Lung (tissue), 12 donors: ENCODE results near the gene TRAPPC12. TPM values are rescaled to one million over a fixed set of nuclear protein-coding genes. Genes with fewer than 3 reads are reported as not detected.

Source experiments
- ATAC-seq: fragments of 200-7000 bp; cut with Tn5 transposase; one replicate; pipeline ENCODE4 v1.9.1; 2020; ENCODE audit warnings: moderate number of reproducible peaks; ENCODE audit not compliant: insufficient read depth, low FRiP score
- DNase-seq, 3 donors: peaks; one replicate each; pipeline ENCODE4 v3.0.0-alpha.2; 2013 to 2017
- H3K27ac ChIP-seq, 2 donors: one replicate each; pipeline ENCODE4 v1.5.1; 2013; ENCODE audit warnings: mild to moderate bottlenecking in 2 of 2, moderate library complexity in 2 of 2, control low read depth in 1 of 2, inconsistent platforms in 1 of 2, low read depth in 1 of 2, low read length in 1 of 2
- H3K27me3 ChIP-seq, 3 donors: one replicate each; pipeline ENCODE4 v1.5.1; 2013; ENCODE audit warnings: low read length in 2 of 3; ENCODE audit not compliant: control insufficient read depth in 3 of 3, insufficient read depth in 3 of 3
- H3K36me3 ChIP-seq, 4 donors: one replicate each; pipeline ENCODE4 v1.5.1; 2013; ENCODE audit warnings: low read length in 4 of 4, mild to moderate bottlenecking in 1 of 4, moderate library complexity in 1 of 4; ENCODE audit not compliant: control insufficient read depth in 4 of 4, insufficient read depth in 4 of 4
- H3K4me1 ChIP-seq, 5 donors: one replicate each; pipeline ENCODE4 v1.5.1; 2013; ENCODE audit warnings: low read length in 5 of 5, mild to moderate bottlenecking in 2 of 5, moderate library complexity in 1 of 5; ENCODE audit not compliant: control insufficient read depth in 5 of 5, insufficient read depth in 5 of 5
- H3K4me3 ChIP-seq: one replicate; pipeline ENCODE4 v1.5.1; 2013; ENCODE audit warnings: mild to moderate bottlenecking, control low read depth, moderate library complexity
- H3K9ac ChIP-seq, 2 donors: one replicate each; pipeline ENCODE4 v1.5.1; 2013; ENCODE audit warnings: low read length in 2 of 2, control low read depth in 1 of 2; ENCODE audit not compliant: insufficient read depth in 1 of 2
- H3K9me3 ChIP-seq, 4 donors: one replicate each; pipeline ENCODE4 v1.5.1; 2013; ENCODE audit warnings: low read length in 3 of 4, mild to moderate bottlenecking in 1 of 4, moderate library complexity in 1 of 4; ENCODE audit not compliant: control insufficient read depth in 4 of 4, insufficient read depth in 3 of 4
- CTCF ChIP-seq: IDR thresholded peaks from 2 replicates; pipeline ENCODE4 v1.5.1; 2012; ENCODE audit warnings: mild to moderate bottlenecking; ENCODE audit errors: control extremely low read depth, extremely low read depth
- WGBS, 2 donors: extraction: QIAGEN DNeasy Blood & Tissue Kit; methylation state at CpG; one replicate each; pipeline ENCODE4 v1.1.7; 2013; 5-methylcytosine and 5-hydroxymethylcytosine counted together
- polyA plus RNA-seq, 2 donors: library from polyadenylated mRNA; stranded (reverse); fragments of 200-250 nt; gene quantifications; one replicate each; pipeline ENCODE4 v1.2.1, GENCODE V29; 2013
- total RNA-seq, 2 donors: library from RNA; depleted of rRNA in 1 of 2; stranded (reverse); fragments of >200 nt in 1 of 2; gene quantifications; one replicate each; pipeline ENCODE4 v1.2.1, GENCODE V29; 2014 to 2021
- donor health status: control.
- donor health status: control.
- donor health status: Bipolar disorder and iron deficiency.
- donor health status: healthy.
- donor health status: DM: yes; HTN: yes; CAD: no.

TRAPPC12 gene
- total and polyA plus RNA-seq, 4 donors, result 49.9 to 117 (median 91.0) TPM

GRCh38 chr2:3467654-3468053 is 88.2 kb downstream of the TRAPPC12 start:
- Histone ChIP-seq H3K4me1 (peaks cover 0 to 9% (median 2%) of the 10 kb centered on the region in 5 donors), H3K36me3 (peaks cover 0 to 55% (median 39%) of the 10 kb centered on the region in 4 donors), H3K9ac (no peak overlapping the region), H3K27me3 (no peaks in the 10 kb centered on the region), H3K9me3 (no peaks in the 10 kb centered on the region), H3K4me3 (no peak overlapping the region), H3K27ac (no peak overlapping the region)
- DNase-seq, result no peak
- TF ChIP-seq CTCF, result no peak
- 96% methylated on average over 15 of the region's 15 CpGs for WGBS, 2 donors
- ATAC-seq, result no peak

GRCh38 chr2:3468296-3468988 is 88.9 kb downstream of the TRAPPC12 start:
- peaks cover 0 to 56% (median 39%) of the 10 kb centered on the region in 4 donors for H3K36me3 ChIP-seq

GRCh38 chr2:3469486-3469885 is 90.0 kb downstream of the TRAPPC12 start:
- H3K27ac ChIP-seq, result peak overlapping the region; percentile 35 to 90
- H3K27me3 ChIP-seq, result no peaks in the 10 kb centered on the region
- ATAC-seq, result no peak
- no peaks in the 10 kb centered on the region for H3K9me3 ChIP-seq
- no peak for TF ChIP-seq CTCF
- H3K4me3 ChIP-seq, result no peak overlapping the region
- H3K36me3 ChIP-seq, result peaks cover 0 to 55% (median 37%) of the 10 kb centered on the region in 4 donors
- H3K9ac ChIP-seq, result no peak overlapping the region
- DNase-seq, result no peak
- WGBS, 2 donors, result 95 to 96% methylated on average over 7 of the region's 7 CpGs
- H3K4me1 ChIP-seq, result peaks cover 0 to 9% (median 2%) of the 10 kb centered on the region in 5 donors

More at GRCh38 chr2:3468296-3468988, 88.9 kb downstream of the TRAPPC12 start:
- H3K9me3 ChIP-seq, result no peaks in the 10 kb centered on the region
- no peak overlapping the region for H3K9ac ChIP-seq
- no peak for TF ChIP-seq CTCF
- H3K27ac ChIP-seq, result no peak overlapping the region
- no peaks in the 10 kb centered on the region for H3K27me3 ChIP-seq
- no peak for ATAC-seq
- H3K4me1 ChIP-seq, result peaks cover 0 to 9% (median 2%) of the 10 kb centered on the region in 5 donors
- H3K4me3 ChIP-seq, result no peak overlapping the region
- 96% methylated on average over 31 of the region's 31 CpGs for WGBS, 2 donors
- no peak for DNase-seq
